A549 (cell line): Measurements from ENCODE around the gene COL15A1. TPM values are rescaled to one million over a fixed set of nuclear protein-coding genes. Genes with fewer than 3 reads are reported as not detected.
A peak's percentile ranks its signal among the peaks of the same experiment; 100 is the strongest.

ENCODE experiments used
- ATAC-seq, 2 experiments: fragments of 200-7000 bp in 1 of 2; fragments of >200 bp in 1 of 2; cut with Nextera tagmentation in 1 of 2; cut with Tn5 transposase in 1 of 2; 3 replicates each; pipeline versions ENCODE4 v1.8.0 to v1.9.1; 2018 to 2020; ENCODE audit warnings: mild to moderate bottlenecking in 1 of 2, moderate library complexity in 1 of 2
- CTCF ChIA-PET: fragments of 300-600 bp; sonication (Branson Sonifier 250); formaldehyde crosslinking; extraction: SDS; loops from one replicate; lab custom pipeline; 2021; ENCODE audit warnings: antibody characterized with exemption, inconsistent platforms; lab: Yijun Ruan, JAX
- POLR2A ChIA-PET: fragments of 350-600 bp; formaldehyde crosslinking; extraction: SDS; loops from one replicate; lab custom pipeline; 2021; ENCODE audit warnings: antibody characterized with exemption, inconsistent platforms; lab: Yijun Ruan, JAX
- DNase-seq, 2 experiments: peaks; one replicate each; pipeline versions ENCODE4 v3.0.0 to v3.0.0-alpha.2; 2011 to 2016; ENCODE audit warnings: low read depth in 1 of 2, low spot score in 1 of 2
- FAIRE-seq: peaks from 2 replicates; lab custom pipeline; 2011; peaks lifted over from hg19 to GRCh38; lab: Jason Lieb, UNC
- H3K27ac ChIP-seq, 2 experiments: fragments of >200 bp; sonication (Bioruptor Twin); formaldehyde crosslinking; 3 replicates each; pipeline ENCODE4 v1.5.1; 2016 to 2017
- H3K4me1 ChIP-seq: fragments of >200 bp; sonication (Bioruptor Twin); formaldehyde crosslinking; 3 replicates; pipeline ENCODE4 v1.6.1; 2016
- H3K4me2 ChIP-seq: fragments of >200 bp; sonication (Bioruptor Twin); formaldehyde crosslinking; 3 replicates; pipeline ENCODE4 v1.6.1; 2016
- H3K4me3 ChIP-seq: fragments of >200 bp; sonication (Bioruptor Twin); formaldehyde crosslinking; 3 replicates; pipeline ENCODE4 v1.5.1; 2016
- H3K9me3 ChIP-seq: fragments of >200 bp; sonication (Bioruptor Twin); formaldehyde crosslinking; 3 replicates; pipeline ENCODE4 v1.6.1; 2016
- ATOH8 ChIP-seq: fragments of 250-450 bp; sonication (Bioruptor Pico); IDR thresholded peaks from 2 replicates; pipeline ENCODE4 v1.5.0; 2020; ENCODE audit warnings: low read depth, mild to moderate bottlenecking, moderate library complexity
- BHLHE40 ChIP-seq: IDR thresholded peaks from 2 replicates; pipeline ENCODE4 v1.6.1; 2012; ENCODE audit warnings: low read depth, low read length, inconsistent platforms
- CHD4 ChIP-seq: fragments of 200-600 bp; sonication (generic); IDR thresholded peaks from 2 replicates; pipeline ENCODE4 v1.6.1; 2016; ENCODE audit warnings: antibody characterized with exemption, mild to moderate bottlenecking, borderline replicate concordance
- CTCF ChIP-seq: fragments of >200 bp; sonication (Bioruptor Twin); formaldehyde crosslinking; IDR thresholded peaks from 3 replicates; pipeline ENCODE4 v1.5.1; 2016
- ELK1 ChIP-seq: fragments of 150-350 bp; IDR thresholded peaks from 2 replicates; pipeline ENCODE4 v1.6.1; 2014; ENCODE audit warnings: low read depth, mild to moderate bottlenecking, low read length
- EP300 ChIP-seq, 2 experiments: fragments of >200 bp; sonication (Bioruptor Twin); formaldehyde crosslinking; IDR thresholded peaks; 2 replicates in 1 of 2; 3 replicates in 1 of 2; pipeline ENCODE4 v1.6.1; 2016 to 2017
- FOSB ChIP-seq: fragments of 250-450 bp; sonication (Bioruptor Pico); IDR thresholded peaks from 2 replicates; pipeline ENCODE4 v1.5.0; 2020; ENCODE audit warnings: mild to moderate bottlenecking, moderate library complexity
- FOSL2 ChIP-seq, 2 experiments: fragments of 450-650 bp in 1 of 2; fragments of >200 bp in 1 of 2; sonication (Bioruptor Twin) in 1 of 2; formaldehyde crosslinking; IDR thresholded peaks; 2 replicates each; pipeline versions ENCODE4 v1.5.0 to v1.6.1; 2016 to 2020; ENCODE audit warnings: mild to moderate bottlenecking in 1 of 2, moderate library complexity in 1 of 2
- HDAC2 ChIP-seq: fragments of 200-600 bp; sonication (generic); IDR thresholded peaks from 2 replicates; pipeline ENCODE4 v1.6.1; 2016
- HOXB5 ChIP-seq: fragments of 250-450 bp; sonication (Bioruptor Pico); IDR thresholded peaks from 2 replicates; pipeline ENCODE4 v1.5.0; 2020; ENCODE audit warnings: mild to moderate bottlenecking, moderate library complexity
- MAFK ChIP-seq: fragments of 450-650 bp; IDR thresholded peaks from 2 replicates; pipeline ENCODE4 v1.6.1; 2014; ENCODE audit not compliant: partially characterized antibody
- MAX ChIP-seq: IDR thresholded peaks from 2 replicates; pipeline ENCODE4 v1.6.1; 2012
- PBX3 ChIP-seq: IDR thresholded peaks from 2 replicates; pipeline ENCODE4 v1.6.1; 2012
- POLR2A ChIP-seq: IDR thresholded peaks from 2 replicates; pipeline ENCODE4 v1.6.1; 2012; ENCODE audit warnings: mild to moderate bottlenecking, low read length
- POLR2AphosphoS2 ChIP-seq: conservative IDR thresholded peaks from 2 replicates; pipeline ENCODE4 v1.6.1; 2012; ENCODE audit warnings: low read length, improper control_type of control experiment, inconsistent platforms
- RAD21 ChIP-seq, 2 experiments: fragments of >200 bp in 1 of 2; sonication (Bioruptor Twin) in 1 of 2; formaldehyde crosslinking in 1 of 2; IDR thresholded peaks in 1 of 2; conservative IDR thresholded peaks in 1 of 2; 2 replicates in 1 of 2; 3 replicates in 1 of 2; pipeline ENCODE4 v1.6.1; 2012 to 2018; ENCODE audit warnings: inconsistent platforms in 1 of 2
- RNF2 ChIP-seq: fragments of 200-600 bp; sonication (generic); IDR thresholded peaks from 2 replicates; pipeline ENCODE4 v1.6.1; 2016; ENCODE audit warnings: low read depth, mild to moderate bottlenecking, antibody characterized with exemption, moderate library complexity, borderline replicate concordance
- SMC3 ChIP-seq: fragments of >200 bp; sonication (Bioruptor Twin); formaldehyde crosslinking; IDR thresholded peaks from 3 replicates; pipeline ENCODE4 v1.6.1; 2018; ENCODE audit warnings: inconsistent platforms
- WGBS: methylation state at CpG from one replicate; pipeline ENCODE4 v1.1.6; 2017; ENCODE audit errors: missing lambda C conversion rate; 5-methylcytosine and 5-hydroxymethylcytosine counted together
- polyA plus RNA-seq, 4 experiments: library from polyadenylated mRNA; depleted of rRNA in 3 of 4; stranded (reverse); fragments of >200 nt; fragmentation: RNase III in 1 of 4; extraction: RNeasy Plus Mini Kit Qiagen cat#74134 plus additional on column Dnase treatment in 1 of 4; gene quantifications; 2 replicates in 3 of 4; 3 replicates in 1 of 4; pipeline ENCODE4 v1.2.3, GENCODE V29; 2011 to 2017

Gene COL15A1
- polyA plus RNA-seq, 2 of the 4 experiments (the other 2 are of a cell fraction): 0.09 to 0.12 TPM

GRCh38 chr9:98999152-98999525, 55.4 kb downstream of the COL15A1 start (continued):
- TF ChIP-seq FOSL2 (IDR thresholded peaks at IDR 0.05) (no peak), FOSL2 (CRISPR knock-in tag; IDR thresholded peaks at IDR 0.05) (no peak), RNF2 (no peak), POLR2A (no peak)

- DNase-seq: peak; percentile 38 to 70
- no peak overlapping the region; a peak in 1 of 6 replicates for H3K27ac ChIP-seq
- H3K4me2 ChIP-seq: no peak overlapping the region
- H3K4me3 ChIP-seq: no peak overlapping the region
- ChIA-PET CTCF (interaction anchor here (1.0 to 14.7 kb wide), 18 partner anchors 12 to 1237 kb away, joined by 3 to 212 read pairs (median 4); partner anchors contain the start of gene TGFBR1), POLR2A (no interaction called here)
- peak; percentile 72 for TF ChIP-seq CTCF
- peak; percentile 74 for TF ChIP-seq SMC3
- TF ChIP-seq RAD21 (conservative IDR thresholded peaks at IDR 0.05 in 1 of 2, IDR thresholded peaks at IDR 0.05 in 1 of 2): peak; percentile 78 to 79
- TF ChIP-seq ELK1: no peak
- no peaks in the 10 kb centered on the region for H3K9me3 ChIP-seq
- FAIRE-seq: no peak
- peak; percentile 48 to 67; a peak in 4 of 6 replicates for ATAC-seq
- H3K4me1 ChIP-seq: peaks cover 3% of the 10 kb centered on the region; the same call in 2 of the 3 replicates
- 60% methylated on average over 5 of the region's 5 CpGs for WGBS
These were observed 57.0 kb downstream of the COL15A1 start for GRCh38 chr9:99000476-99001395.

- TF ChIP-seq HOXB5 (CRISPR knock-in tag) (no peak), EP300 (IDR thresholded peaks at IDR 0.05) (no peak), HDAC2 (no peak), RNF2 (no peak), MAFK (no peak), POLR2A (no peak), ATOH8 (CRISPR knock-in tag) (no peak), CHD4 (no peak), MAX (no peak), POLR2AphosphoS2 (no peak), PBX3 (no peak), FOSB (CRISPR knock-in tag) (no peak), BHLHE40 (no peak)
- peaks cover 3% of the 10 kb centered on the region; the same call in 2 of the 3 replicates for H3K4me1 ChIP-seq
- WGBS: 62% methylated on average over 2 of the region's 2 CpGs
- FAIRE-seq: no peak
- no peak overlapping the region for H3K27ac ChIP-seq
- ChIA-PET CTCF (interaction anchor here (0.7 to 14.7 kb wide), 10 partner anchors 12 to 1238 kb away, joined by 3 to 212 read pairs (median 14); partner anchors contain the start of gene TGFBR1), POLR2A (no interaction called here)
- DNase-seq: no peak
- no peak overlapping the region for H3K4me2 ChIP-seq
- H3K9me3 ChIP-seq: no peaks in the 10 kb centered on the region
- no peak overlapping the region for H3K4me3 ChIP-seq
- no peak for ATAC-seq
These were observed 58.2 kb downstream of the COL15A1 start for GRCh38 chr9:99001892-99002291.
